OCI-M1 (cell line): ENCODE results near the gene ELF2.
"Not testable (repeated sequence)": the region's sequence is repeated elsewhere in the genome, so short reads cannot be mapped to it uniquely, and the experiment has no call there.

ENCODE experiments used
- DNase-seq: peaks from one replicate; lab custom pipeline; 2025; lab: John Stamatoyannopoulos, UW

ELF2 gene

DNA sequence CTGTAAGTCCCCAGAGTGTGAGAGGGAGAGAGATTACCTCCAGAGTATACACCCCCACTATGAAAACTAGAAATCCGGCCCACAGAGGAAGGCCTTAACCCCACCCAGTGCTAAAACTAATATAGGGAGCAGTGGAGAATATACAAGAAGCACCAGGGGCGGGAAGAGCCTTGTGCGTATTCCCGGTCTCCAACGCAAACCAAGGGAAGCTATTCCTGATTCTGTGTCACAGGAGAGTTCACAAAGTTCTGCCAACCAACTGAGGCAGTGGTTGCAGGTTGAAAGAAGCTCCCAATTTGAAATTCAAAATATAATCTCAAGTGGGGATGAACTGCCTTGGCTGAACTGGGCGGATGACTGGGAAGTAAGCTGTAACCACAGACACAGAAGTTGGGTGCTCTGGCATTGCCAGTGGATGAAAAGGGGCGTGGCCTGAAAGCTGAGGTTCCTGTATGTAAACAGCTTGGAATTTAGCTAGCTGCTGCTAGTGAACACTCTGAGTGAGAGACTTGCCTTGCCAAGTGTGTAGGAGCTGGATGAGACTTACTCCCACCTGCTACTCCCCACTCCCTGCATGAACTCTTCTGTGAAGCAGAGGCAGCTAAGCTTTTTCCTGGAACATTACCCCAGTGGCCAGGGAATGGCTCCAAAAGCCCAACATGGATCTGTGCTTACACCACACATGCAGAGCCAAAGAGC, 32.7 kb downstream of the ELF2 start:
- peak; percentile 19 for DNase-seq

DNA sequence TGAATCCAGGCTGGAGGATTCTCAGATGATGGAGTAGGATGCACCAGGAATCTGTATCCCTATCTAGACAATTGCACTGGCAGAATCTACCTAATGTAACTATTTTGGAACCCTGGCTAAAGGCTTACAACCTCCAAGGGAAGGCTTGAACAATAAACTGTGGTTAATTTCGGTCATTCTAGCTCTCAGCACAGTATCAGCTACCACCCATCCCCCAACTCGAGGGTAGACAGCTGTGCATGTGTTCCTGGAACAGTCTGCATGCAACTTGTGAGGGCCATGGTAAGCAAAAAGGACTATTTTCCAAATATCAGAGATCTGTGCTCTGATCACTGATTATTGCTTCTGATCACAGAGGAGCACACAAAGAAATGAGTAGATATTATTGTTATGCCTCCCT, 34.0 kb downstream of the ELF2 start:
- DNase-seq: no peak

DNA sequence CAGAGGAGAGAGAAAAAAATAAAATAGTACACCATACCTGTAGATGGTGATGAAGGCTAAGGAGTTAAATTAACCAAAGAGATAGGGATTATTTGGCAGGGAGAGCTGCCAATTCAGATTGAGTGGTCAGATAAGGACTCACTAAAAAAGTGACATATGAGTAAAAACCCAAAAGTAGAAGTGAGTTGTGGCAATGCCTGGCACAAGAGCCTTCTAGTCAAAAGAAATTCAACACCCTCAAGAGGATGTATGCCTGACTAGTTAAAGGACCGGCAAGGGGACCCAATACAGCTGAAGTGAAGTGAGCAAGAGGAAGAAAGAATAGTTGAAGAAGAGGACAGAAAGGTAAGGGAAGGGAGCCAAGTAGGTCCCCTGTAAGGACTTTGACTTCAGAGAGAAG, 34.9 kb downstream of the ELF2 start:
- no peak for DNase-seq

GRCh38 chr4:139137763-139138162, 39.3 kb downstream of the ELF2 start:
- DNase-seq: peak; percentile 14

- no peak for DNase-seq
Measured at GRCh38 chr4:139134403-139134802, 42.6 kb downstream of the ELF2 start.

DNA sequence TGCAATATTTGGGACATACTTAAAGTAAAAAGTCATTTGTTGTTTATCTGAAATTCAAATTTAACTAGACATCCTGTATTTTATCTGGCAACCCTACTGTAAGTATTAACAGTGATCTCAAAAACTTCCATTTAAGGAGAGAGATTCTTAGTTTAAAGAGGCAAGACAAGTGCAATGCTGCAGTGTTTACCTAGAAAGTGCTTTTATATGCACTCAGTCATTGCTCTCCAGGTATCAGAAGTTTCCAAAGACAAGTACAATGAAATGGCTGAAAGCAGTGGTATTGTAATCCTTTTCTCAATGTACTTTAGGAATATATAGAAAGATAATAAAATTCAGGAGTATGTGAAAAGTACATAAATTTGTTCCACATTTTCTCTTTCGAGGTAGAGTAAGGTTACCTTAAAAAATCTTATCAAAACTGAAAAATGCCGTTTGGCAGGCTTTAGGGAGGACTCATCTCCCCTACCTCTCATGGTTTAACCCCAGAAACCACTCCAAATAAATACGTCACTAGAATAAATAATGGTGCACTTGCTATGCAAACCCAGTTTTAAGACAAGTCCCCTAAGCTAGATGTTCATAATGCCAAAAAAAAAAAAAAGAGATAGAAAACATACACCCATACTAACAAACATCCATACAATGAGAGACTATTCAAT, 45.7 kb downstream of the ELF2 start:
- DNase-seq: no peak

- no peak for DNase-seq
Measured at GRCh38 chr4:139129206-139129605, 47.8 kb downstream of the ELF2 start.

DNA sequence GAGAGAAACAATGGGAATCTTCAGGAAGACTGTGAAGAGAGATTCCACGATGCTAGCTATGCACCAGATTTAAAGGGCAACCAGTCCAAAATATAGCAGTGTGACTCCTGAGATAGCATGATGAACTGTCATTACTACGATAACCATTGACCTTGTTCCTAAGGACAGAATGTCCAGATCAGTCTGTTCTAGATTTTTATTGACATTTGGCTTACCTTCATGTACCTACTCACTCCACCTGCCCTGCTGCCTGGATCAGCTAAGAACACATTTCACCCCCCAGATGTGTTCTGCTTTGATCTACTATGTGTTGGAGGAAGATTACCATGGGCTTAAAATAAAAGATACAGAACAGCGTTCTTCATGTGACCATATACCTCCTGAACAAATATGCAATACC, 50.1 kb downstream of the ELF2 start:
- DNase-seq: no peak

DNA sequence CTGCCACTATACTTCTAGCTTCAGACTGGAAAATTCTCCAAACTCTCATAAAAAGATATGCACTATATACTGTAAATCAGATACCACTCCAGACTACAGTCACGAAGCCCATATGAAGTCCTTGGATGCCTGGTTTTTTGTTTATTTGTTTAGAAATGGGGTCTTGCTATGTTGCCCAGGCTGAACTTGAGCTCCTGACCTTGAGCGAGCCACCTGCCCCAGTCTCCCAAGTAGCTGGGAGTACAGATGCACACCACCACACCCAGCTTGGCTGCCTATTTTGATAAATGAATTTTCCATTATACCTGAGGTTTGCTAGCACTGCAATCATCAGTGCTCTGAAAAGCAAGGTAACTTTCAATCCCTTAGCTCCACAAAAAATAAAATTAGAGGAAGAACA, 53.1 kb downstream of the ELF2 start:
- no peak for DNase-seq

DNA sequence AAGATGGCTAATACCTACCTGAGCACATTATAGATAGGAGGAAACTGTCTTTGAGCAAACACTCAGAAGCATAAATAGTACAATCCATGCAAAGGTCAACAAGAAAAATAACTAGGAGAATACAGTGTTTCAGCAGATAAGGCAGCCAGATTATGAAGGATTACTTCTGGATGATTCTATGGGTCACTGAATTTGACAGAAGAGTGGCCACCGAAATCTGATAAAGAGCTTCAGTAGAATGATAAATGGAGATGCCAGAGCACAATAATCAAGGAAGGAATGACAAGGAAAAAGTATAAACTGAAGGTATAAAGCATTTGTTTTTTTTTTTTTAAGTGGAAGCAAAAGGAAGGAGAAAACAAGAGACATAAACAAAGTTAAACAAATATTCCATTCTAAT, 58.7 kb downstream of the ELF2 start:
- DNase-seq: no peak

GRCh38 chr4:139115226-139115625, 61.8 kb downstream of the ELF2 start:
- no peak for DNase-seq

GRCh38 chr4:139114795-139115194, 62.2 kb downstream of the ELF2 start:
- not testable (repeated sequence) for DNase-seq

GRCh38 chr4:139112650-139113049, 64.4 kb downstream of the ELF2 start:
- DNase-seq: no peak

GRCh38 chr4:139108567-139109128, 68.4 kb downstream of the ELF2 start:
- no peak for DNase-seq

GRCh38 chr4:139099366-139099982, 77.5 kb downstream of the ELF2 start:
- DNase-seq: peak; percentile 90

DNA sequence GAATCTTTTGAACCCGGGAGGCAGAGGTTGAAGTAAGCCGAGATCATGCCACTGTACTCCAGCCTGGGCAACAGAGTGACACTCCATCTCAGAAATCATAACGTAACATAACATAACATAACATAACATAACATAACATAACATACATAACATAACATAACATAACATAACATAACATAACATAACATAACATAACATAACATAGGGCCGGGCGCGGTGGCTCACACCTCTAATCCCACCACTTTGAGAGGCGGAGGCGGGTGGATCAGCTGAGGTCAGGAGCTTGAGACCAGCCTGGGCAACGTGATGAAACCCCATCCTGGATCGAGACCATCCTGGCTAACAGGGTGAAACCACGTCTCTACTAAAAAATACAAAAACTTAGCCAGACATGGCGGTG, 84.7 kb downstream of the ELF2 start:
- DNase-seq: no peak

- peak; percentile 68 for DNase-seq
Measured at GRCh38 chr4:139085141-139085540, 91.9 kb downstream of the ELF2 start.

DNA sequence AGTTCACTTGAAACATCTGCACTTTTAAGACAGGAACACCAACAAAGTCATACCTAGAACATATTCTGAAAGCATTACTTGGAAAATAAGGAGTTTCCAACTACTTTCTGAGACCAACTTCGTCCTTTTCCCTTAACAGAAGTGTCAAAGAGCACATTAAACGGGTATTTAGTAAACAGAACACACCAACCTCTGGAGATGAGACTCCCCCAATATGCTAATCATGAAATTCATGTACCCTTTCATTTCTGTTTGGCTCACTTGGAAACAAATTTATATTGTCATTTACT, 92.3 kb downstream of the ELF2 start:
- peak; percentile 82 for DNase-seq

DNA sequence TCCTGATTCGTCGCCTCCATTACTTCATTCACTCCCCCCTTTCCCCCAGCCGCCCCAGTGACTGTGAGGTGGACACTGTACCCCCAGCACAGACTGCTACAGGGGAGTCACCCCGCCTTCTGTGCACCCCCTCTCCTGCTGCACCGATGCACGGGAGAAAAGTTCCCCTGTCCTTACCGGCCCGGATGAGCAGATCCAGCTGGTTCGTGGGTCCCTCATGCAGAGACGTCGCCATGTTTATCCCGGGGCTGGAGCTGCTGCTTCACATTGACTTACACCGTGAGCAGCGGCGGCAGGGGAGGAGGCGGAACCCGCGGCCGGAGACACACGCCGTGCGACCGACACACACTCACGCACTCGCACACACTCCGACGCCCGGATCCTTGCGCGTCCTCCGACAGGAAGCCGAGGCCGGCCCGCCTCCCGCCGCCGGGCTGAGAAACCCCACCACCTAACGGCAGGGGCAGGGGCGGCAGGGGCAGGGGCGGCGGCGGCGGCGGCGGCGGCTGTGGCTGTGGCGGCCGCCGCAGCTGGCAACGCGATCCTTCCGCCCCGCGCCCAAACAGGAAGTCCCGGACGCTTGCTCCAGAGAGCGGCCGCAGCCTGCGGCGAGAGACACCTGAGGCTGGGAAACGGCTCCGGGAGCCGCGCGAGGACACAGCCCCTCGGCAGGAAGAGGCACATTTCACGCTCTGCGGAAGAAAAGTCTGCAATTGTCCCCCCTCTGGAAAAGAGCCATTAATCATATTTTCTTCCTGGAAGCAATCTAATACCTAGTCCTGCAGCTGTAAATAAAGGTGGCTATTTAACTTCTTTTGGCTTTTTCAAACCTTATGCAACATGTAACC, 92.8 kb downstream of the ELF2 start:
- peak; percentile 96 for DNase-seq

- DNase-seq: peak; percentile 89
Measured at GRCh38 chr4:139083607-139083955, 93.4 kb downstream of the ELF2 start.

DNA sequence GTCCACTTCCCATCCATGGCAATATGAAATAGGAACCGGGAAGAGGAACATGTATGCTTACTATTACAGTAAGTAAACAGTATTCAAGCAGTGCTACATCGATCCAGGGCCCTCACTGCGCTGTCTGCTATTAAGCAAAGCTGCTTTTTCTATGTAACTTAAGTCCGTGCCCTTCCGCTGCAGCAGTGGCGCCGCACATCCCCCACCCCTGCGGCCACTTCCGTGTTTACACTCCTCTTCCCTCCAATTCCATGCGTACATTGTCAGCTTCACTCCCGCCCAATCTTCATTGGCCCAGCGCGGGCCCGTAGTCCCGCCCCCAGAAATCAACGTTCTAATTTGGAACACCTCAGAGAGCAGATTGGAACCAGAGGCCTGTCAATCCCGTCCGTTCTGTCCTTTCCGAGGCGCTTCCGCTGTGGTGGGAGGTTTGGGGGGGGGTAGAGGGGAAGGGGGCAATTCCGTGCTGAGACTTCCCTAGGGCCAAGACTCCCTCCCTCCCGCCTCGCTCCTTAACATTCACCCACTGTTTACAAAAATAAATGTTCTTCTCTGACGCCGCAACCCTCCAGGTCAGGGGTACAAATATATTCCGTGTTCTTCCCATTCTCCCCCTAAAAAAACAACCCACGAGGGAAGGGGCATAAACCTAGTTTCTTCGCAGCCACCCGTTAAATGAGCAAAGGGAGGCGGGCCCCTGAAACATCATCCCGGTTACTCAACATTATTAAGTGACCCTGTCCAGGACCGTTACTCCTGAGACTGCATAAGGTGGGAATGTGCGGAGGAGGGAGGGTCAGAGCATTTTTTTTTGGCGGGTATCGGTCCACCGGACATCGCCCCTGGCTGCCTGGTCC, 94.0 kb downstream of the ELF2 start:
- DNase-seq: peak; percentile 100

DNA sequence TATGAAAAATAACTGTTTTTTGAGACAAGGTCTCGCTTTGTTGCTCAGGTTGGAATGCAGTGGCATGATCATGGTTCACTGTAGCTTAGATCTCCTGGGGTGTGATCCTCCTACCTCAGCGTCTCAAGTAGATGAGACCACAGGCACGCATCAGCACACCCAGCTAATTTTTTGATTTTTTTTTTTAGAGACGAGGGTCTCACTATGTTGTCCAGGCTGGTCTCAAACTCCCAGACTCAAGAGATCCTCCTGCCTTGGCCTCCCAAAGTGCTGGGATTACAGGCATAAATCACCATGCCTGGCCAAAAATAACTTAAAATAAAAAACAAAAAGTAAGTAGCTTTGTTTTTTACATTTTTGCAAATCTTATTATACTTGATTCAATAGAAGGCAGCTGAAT, 98.1 kb downstream of the ELF2 start:
- DNase-seq: no peak
